Activated T-helper 1 cell treated with anti-CD3 and anti-CD28 coated beads, Interleukin-12 subunit alpha, Interleukin-12 subunit beta, Interleukin-2, Interleukin-4 antibody, amounts not matched to agents 30 ng/mL and 10 ng/mL and 1 ng/mL, durations not matched to agents 14 hours and 24 hours and 36 hours (primary cell): Measurements from ENCODE around the gene NRXN3. TPM values are rescaled to one million over a fixed set of nuclear protein-coding genes. Genes with fewer than 3 reads are reported as not detected.

Source experiments
- DNase-seq: peaks from one replicate; pipeline ENCODE4 v3.0.0; 2021; ENCODE audit warnings: low spot score
- H3K27ac Mint-ChIP-seq: one replicate; pipeline ENCODE4 v1.8.0; 2021; ENCODE audit warnings: mild to moderate bottlenecking, mixed read lengths
- H3K27me3 Mint-ChIP-seq: one replicate; pipeline ENCODE4 v1.8.0; 2022; ENCODE audit warnings: mild to moderate bottlenecking, moderate library complexity, mixed read lengths; ENCODE audit not compliant: insufficient read depth
- H3K36me3 Mint-ChIP-seq: one replicate; pipeline ENCODE4 v1.8.0; 2021; ENCODE audit warnings: low read depth, mixed read lengths
- H3K4me1 Mint-ChIP-seq: one replicate; pipeline ENCODE4 v1.8.0; 2021; ENCODE audit warnings: low read depth, mixed read lengths
- H3K4me3 Mint-ChIP-seq: one replicate; pipeline ENCODE4 v1.8.0; 2021; ENCODE audit warnings: mild to moderate bottlenecking, moderate library complexity, mixed read lengths
- H3K9me3 Mint-ChIP-seq: one replicate; pipeline ENCODE4 v1.8.0; 2021; ENCODE audit warnings: mixed read lengths
- intact Hi-C: fragments of 100-400 bp; cut with micrococcal nuclease; formaldehyde crosslinking; loops from one replicate; pipeline ENCODE4 v1.15.1; 2024
- total RNA-seq: library from RNA; stranded (reverse); gene quantifications from 2 replicates; pipeline ENCODE4 v1.2.3, GENCODE V29; 2022

The NRXN3 gene
- total RNA-seq, 1 donor from 2014 or later: not detected

- H3K9me3 Mint-ChIP-seq: peaks cover 14% of the 10 kb centered on the region
- no peaks in the 10 kb centered on the region for H3K27me3 Mint-ChIP-seq
- intact Hi-C loops: no loop called here
- H3K36me3 Mint-ChIP-seq: no peaks in the 10 kb centered on the region
- H3K4me1 Mint-ChIP-seq: no peaks in the 10 kb centered on the region
- no peak for DNase-seq
- no peak overlapping the region for H3K27ac Mint-ChIP-seq
- no peak overlapping the region for H3K4me3 Mint-ChIP-seq
Observed at GRCh38 chr14:79910086-79910485, 1739.9 kb downstream of the NRXN3 start.

GRCh38 chr14:79911744-79912143 is 1741.6 kb downstream of the NRXN3 start:
- no peaks in the 10 kb centered on the region for H3K4me1 Mint-ChIP-seq
- no peak overlapping the region for H3K4me3 Mint-ChIP-seq
- intact Hi-C loops: no loop called here
- H3K27ac Mint-ChIP-seq: no peak overlapping the region
- DNase-seq: no peak
- H3K27me3 Mint-ChIP-seq: no peaks in the 10 kb centered on the region
- H3K36me3 Mint-ChIP-seq: no peaks in the 10 kb centered on the region
- H3K9me3 Mint-ChIP-seq: peaks cover 11% of the 10 kb centered on the region

GRCh38 chr14:79914595-79914994 is 1744.4 kb downstream of the NRXN3 start:
- Mint-ChIP-seq H3K4me1 (no peaks in the 10 kb centered on the region), H3K36me3 (no peaks in the 10 kb centered on the region), H3K27ac (no peak overlapping the region), H3K4me3 (no peak overlapping the region), H3K9me3 (peaks cover 15% of the 10 kb centered on the region), H3K27me3 (no peaks in the 10 kb centered on the region)
- intact Hi-C loops: no loop called here
- no peak for DNase-seq

GRCh38 chr14:79915406-79915805 is 1745.2 kb downstream of the NRXN3 start:
- Mint-ChIP-seq H3K9me3 (peaks cover 11% of the 10 kb centered on the region), H3K4me1 (no peaks in the 10 kb centered on the region), H3K4me3 (no peak overlapping the region), H3K27ac (no peak overlapping the region), H3K27me3 (no peaks in the 10 kb centered on the region), H3K36me3 (no peaks in the 10 kb centered on the region)
- intact Hi-C loops: no loop called here
- DNase-seq: no peak

- H3K4me1 Mint-ChIP-seq: no peaks in the 10 kb centered on the region
- no peak overlapping the region for H3K27ac Mint-ChIP-seq
- DNase-seq: no peak
- H3K36me3 Mint-ChIP-seq: no peaks in the 10 kb centered on the region
- H3K27me3 Mint-ChIP-seq: no peaks in the 10 kb centered on the region
- no peak overlapping the region for H3K4me3 Mint-ChIP-seq
- intact Hi-C loops: no loop called here
- H3K9me3 Mint-ChIP-seq: peaks cover 11% of the 10 kb centered on the region
Observed at GRCh38 chr14:79916281-79916680, 1746.1 kb downstream of the NRXN3 start.

GRCh38 chr14:79916892-79917291 is 1746.7 kb downstream of the NRXN3 start:
- H3K4me3 Mint-ChIP-seq: no peak overlapping the region
- no peaks in the 10 kb centered on the region for H3K4me1 Mint-ChIP-seq
- intact Hi-C loops: no loop called here
- H3K27me3 Mint-ChIP-seq: no peaks in the 10 kb centered on the region
- no peak overlapping the region for H3K27ac Mint-ChIP-seq
- no peak for DNase-seq
- peaks cover 11% of the 10 kb centered on the region for H3K9me3 Mint-ChIP-seq
- H3K36me3 Mint-ChIP-seq: no peaks in the 10 kb centered on the region
